ENCODE data around the gene IL12RB2.

GRCh38 chr1:67427465-67427864 is 119.8 kb downstream of the IL12RB2 start:
- no peak for TF ChIP-seq EZH2 (IDR thresholded peaks at IDR 0.05; ENCODE audit: insufficient read depth, poor library complexity, severe bottlenecking)
- no peak for TF ChIP-seq EZH2phosphoT487 (IDR thresholded peaks at IDR 0.05; ENCODE audit: insufficient read depth, low read depth)
